Inferior parietal cortex (tissue), 1 donor: ENCODE results near the gene KCTD3.

Experiments
- DNase-seq: peaks from one replicate; pipeline ENCODE4 v3.0.0-alpha.2; 2016; ENCODE audit errors: extremely low spot score

Gene KCTD3

DNA sequence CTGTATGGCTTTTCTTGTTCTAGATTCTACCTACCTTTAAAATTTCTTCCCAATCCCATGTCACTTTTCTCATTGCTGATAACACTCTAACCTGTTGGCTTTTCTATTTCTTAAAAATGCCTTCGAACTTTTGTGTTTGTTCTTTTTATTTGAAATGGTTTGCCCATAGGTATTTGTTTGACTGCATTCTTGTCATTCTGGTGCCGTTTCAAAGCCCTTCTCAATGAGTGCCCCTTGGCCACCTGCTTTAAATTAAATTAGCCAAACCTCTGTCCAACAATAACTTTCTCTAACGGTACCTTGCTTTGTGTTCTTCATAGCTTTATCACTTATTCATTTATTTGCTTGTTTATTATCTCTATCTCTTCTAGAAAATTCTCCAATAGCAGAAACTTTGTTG, 38.9 kb downstream of the KCTD3 start:
- no peak for DNase-seq

DNA sequence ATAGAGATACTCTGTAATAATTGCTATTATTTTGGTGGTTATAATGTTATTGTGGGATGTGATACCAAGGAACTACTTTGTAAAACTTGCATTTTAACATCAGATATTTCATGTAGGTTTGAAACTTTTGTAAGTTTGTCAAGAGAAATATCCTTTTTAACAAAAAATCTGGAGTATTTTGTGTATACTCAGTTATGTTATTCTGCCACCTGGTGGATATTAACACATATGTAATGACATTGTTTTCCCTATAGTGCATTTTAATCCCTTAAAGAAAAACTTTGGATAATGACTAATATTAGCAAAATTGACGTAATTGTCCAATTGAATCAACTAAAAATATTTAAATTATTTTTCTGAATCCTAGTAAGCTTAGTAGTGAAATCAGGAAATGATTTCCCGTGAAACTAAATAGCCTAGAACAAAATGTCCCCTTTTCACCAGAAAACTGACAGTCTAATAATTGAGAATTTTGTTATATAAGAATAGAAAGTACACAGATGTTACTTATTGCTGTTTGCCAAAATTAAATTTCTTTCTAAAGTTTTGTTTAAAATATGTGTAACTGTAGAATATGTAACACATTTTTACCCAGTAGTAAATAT, 39.6 kb downstream of the KCTD3 start:
- peak; percentile 41 for DNase-seq

DNA sequence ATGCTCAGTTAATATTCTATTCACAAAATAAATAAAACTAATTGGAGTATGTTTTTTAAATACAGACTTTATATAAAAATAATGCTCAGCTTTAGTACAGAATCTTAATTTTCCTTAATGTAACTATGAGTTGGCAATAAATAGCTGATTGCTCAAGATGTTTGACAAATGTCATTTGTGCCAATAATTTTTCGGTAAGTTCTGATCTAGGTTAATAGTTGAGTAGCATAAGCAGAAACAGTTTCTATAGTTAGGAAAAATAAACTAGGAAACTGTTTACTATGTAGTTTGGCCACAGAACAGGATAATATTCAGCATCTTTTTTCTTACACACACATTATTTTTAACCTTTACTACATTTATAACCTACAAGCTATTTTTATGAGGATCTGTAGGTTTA, 40.3 kb downstream of the KCTD3 start:
- DNase-seq, result no peak

DNA sequence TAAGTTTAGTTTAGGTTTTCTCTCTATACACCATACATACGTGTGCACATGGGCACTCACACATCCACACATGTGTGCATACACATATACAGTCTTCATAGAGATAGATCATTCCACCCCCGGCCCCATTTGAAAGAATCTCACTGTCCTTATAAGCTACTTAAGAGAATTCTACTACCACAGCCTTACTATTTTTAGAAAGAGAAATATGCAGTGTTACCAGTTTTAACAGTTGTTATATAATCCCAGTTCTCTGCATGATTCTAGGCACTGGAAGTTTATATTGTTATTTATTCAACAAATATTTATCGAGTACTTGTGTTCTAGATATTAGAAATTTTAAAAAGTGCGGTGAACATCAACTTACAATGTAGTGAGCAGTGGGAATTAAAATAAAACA, 41.5 kb downstream of the KCTD3 start:
- DNase-seq, result no peak

DNA sequence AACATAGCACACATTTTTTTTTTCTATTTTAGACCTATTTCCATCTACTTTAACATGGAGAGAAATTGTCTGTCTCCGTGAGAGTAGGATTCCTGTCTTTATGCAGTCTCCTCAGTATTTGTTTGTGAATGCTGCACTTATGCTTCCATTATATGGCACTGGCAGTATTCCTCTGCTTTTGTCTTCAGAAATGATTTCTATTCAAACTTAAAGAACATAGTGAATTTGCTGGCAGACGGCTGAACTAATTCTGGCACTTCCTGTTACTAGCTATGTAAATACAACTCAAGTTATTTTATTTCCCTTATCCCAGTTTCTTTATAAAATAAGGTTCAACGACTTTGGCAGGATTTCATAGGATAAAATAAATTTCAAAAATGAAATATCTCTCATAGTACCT, 45.3 kb downstream of the KCTD3 start:
- no peak for DNase-seq

DNA sequence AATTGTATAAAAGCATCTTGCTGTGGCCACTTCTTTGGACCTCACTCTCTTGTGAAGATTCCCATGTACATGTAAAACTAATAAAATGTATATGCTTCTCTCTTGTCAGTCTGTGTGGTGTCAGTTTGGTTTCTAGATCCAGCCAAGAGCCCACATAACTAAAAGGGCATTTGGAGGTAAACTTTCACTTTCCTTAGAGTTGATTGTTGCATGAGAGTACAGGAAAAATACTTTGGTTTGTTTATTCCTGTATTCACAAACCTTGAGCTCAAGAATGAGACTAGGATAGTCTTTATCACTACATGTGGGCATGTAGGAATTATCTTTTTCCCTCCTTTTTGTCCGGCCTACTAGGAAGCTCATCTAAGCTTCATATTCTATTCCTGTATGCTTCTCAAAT, 50.9 kb downstream of the KCTD3 start:
- DNase-seq, result no peak

DNA sequence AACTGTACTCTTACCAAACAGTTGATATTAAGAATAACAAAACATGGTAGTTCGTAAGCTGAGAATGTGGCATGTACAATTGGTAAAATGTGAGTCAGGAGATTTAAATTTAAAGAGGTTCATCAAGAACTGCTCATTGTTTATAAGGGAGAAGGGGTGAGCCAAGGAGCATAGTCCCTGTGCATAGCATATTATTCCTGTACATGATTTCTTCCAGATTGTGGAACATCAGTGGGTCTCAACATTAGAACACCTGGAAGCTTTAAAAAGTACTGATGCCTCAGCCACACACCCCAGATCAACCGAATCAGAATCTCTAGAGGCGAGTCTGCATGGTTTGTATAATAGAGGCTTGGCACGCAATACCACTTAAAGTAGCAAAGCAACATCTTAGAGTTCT, 56.1 kb downstream of the KCTD3 start:
- no peak for DNase-seq

DNA sequence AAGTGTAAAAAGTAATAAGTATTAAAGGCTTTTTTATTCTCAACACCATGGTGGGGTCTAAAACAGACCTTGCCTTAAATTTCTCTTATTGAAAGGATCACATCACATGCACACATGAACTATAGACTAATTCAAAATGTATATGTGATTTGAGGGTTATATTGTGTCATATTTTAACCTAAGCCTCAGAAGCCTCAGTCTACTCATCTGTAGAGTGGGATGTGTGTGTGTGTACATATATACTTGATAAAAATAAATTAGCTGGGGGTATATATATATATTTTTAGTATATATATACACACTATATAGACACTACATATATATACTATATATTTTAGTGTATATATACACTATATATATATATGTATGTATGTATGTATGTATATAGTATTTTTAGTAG, 58.8 kb downstream of the KCTD3 start:
- DNase-seq, result no peak

DNA sequence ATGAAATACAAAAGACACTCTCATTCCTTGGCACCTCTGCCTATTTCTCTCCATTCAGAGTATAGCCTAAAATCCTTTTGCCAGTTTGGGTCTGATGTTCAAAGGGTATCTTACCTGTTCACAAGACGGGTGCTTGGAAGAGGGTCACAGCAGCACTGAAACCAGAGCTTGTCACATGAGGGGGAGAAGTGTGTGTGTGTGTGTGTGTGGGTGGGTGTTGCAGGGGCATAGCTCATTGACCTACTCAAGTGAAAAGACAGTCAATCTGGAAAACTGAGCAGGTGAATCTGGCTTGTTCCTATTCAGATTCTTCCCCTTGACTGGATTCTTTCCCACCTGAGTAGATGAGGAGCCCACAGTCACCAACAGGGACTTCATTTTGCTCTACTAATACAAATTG, 63.9 kb downstream of the KCTD3 start:
- DNase-seq, result no peak

DNA sequence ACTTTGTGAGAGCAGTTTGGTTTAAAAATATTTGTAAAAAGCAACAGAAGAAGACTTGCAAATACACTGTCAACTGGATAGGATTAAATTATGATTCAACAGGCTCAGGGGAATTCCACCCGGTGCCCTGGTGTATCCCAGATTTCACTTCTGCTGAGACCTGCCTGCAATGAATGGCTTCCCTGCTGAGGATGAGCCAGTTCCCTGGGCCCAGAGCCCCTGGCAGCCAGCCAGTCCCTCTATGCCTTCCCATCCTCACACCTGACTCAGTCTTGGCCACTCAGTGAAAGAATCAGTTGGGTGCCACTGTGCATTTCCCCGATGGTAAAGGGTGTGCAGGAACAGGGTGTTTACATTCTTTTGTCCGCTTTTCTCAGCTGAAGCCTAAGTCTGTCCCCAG, 64.4 kb downstream of the KCTD3 start:
- DNase-seq, result no peak

DNA sequence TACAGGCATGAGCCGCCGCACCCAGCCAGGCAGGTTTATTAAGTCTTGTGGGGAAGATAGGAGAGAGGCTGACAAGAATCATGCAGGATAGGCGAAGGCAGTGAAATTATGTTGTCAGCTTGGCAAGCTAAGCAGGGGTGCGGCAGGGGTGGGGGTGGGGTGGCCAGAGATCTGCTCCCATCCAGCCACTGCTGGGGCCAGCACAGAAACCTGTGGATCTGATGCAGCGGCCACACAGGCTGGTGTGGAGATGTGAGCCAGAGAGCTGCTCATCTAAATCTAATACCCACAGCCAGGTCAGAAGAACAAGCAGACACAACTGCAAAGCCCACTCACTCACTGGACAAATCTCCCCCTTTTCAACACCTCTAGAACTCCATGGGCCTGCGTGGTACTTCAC, 68.7 kb downstream of the KCTD3 start:
- no peak for DNase-seq

DNA sequence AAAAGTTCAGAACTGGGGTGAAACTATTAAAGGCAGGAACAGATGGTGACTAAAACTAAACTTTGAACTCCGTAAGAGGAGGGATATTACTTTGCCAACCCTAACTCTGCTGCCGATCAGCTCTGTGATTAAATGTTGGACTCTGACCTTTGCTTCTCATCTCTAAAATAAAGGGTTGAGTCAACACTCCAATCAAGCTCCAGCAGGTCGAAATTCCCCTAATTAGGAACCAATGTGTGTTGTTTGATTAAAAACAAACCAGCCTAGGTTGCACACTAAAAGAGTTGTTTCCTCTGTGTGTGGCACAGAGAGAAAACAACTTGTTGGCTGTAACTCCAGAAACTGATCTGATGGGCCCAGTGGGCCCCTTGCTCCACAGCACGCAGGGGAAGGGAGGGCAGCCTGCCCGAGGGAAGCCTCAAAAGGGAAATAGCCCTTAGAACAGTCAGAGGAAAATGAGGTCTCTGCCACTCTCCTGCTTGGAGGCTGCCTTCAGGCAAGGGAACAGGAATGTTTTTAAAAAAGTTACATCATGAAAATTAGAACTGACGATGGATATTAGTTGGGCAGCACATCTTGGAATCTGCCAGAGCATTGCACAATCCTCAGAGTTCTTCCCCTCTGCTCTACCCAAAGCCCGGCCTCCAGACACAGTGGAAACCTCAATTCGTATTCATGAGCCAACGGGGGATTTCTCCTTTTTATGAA, 69.3 kb downstream of the KCTD3 start:
- no peak for DNase-seq

DNA sequence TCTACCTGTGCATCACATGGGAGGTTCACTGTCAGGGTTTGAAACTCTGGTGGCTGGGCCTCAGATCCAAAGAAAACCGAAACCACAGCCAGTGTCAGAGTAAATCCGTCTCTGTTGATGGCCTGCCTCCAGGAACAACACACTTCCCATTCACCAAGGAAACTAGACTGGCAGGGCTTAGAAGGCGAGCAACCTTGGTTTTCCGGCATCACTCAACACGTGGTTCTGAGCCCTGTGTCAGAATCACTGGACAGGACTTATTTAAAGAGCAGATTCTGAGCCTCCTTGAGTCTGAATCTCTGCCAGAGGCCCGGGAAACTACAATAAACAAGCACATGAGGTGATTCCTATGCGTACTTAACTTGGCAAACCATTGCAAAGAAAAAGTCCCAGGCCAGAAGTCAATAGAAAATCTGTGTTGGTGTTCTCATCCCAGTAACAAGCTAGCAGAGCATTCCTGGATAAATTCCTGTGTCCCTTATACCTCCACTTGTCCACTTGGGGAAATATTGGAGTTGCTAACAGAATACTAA, 70.0 kb downstream of the KCTD3 start:
- no peak for DNase-seq

DNA sequence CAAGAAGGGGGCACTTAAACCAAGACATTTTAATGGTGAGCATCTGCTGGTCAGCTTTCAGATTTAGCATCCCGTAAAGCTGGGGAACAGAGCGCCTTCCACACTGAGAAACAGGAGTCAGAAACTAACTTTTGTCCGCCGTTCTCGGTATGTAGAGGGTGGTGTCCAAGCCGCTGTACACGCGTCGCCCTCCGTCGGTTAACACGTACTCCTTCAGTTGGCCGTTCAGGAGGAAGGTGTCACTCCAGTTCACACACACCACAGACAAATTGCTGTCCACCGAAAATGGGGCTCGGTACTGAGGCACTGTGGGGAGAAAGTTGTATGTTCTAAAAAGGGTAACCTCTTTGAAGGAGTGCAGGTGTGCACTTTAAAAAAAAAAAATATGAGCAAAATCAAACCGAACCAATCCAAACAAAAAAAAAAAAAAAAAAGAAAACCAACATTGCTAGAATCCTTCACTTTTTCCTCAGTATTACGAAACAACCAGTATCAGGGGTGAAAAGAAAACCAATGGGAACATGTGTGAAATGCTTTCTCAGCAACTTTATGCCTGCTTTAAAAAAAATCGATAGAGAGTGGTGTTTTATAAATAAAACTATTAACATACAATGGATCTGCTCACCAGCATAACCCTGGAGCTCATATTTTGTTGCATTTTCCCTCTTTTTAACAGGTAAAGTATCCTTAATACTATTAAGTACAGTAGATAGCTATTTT, 73.5 kb downstream of the KCTD3 start:
- DNase-seq, result no peak

DNA sequence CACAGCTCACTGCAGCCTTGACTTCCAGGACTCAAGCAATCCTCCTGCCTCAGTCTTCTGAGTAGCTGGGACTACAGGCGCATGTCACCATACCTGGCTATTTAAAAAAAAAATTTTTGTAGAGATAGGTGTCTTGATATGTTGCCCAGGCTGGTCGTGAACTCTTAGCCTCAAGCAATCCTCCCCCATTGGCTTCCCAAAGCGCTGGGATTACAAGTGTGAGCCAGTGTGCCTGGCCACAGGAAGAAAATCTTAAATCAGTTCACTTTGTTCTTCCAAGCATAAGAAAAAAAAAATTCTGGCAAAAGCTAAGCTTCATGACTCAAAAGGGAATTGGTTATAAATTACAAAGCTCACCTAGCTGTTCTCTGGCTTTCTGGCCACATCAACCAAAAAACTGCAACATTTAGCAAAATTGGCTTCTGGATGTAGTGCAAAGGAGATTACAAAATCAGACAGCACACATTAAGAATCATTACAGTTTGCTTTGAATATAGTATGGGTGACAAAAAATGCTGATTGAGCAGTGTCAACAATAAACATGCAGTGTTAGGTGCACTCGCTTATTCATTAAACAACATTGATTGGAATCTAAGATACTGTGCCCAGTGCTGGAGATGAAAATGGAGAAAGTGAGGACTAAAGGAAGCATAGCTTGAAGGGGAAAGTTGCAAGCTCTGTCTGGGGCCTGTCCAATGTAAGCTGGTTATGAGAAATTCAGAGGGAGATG, 76.7 kb downstream of the KCTD3 start:
- DNase-seq, result no peak

DNA sequence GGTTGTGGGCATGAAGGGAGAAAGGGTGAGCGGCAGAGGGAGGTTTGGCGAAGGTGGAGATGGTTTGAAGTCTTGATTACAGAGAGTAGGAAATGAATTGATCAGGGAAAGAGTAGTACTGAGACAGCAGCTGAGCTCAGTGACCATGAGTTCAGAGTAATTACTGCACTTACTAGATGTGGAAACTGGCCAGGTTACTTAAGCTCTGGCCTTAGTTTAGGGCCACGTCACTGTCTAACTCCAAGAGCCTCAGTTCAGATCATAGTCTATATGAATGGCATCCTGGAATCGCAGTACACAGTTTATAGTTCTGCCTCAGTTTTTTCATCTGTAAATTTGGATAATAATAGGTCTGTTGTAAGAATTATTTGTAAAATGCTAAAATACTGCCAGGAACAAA, 78.1 kb downstream of the KCTD3 start:
- no peak for DNase-seq

DNA sequence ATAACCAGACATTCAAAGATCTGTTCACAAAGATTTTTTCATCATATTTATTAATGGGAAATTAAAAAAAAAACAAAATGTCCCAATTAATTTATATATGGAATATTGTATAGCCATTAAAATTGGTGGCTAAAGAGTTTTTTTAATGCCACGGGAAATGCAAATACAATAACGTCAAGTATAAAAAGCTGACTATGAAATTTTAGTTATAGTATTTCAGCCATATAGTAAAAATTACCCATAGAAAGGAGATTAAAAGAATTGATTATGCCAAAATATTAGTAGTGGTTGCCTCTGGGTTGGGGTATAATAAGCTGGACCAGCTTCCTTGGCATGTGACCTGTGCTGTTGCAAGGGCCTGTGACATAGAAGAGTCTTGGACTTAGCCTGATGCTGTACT, 78.8 kb downstream of the KCTD3 start:
- DNase-seq, result no peak

DNA sequence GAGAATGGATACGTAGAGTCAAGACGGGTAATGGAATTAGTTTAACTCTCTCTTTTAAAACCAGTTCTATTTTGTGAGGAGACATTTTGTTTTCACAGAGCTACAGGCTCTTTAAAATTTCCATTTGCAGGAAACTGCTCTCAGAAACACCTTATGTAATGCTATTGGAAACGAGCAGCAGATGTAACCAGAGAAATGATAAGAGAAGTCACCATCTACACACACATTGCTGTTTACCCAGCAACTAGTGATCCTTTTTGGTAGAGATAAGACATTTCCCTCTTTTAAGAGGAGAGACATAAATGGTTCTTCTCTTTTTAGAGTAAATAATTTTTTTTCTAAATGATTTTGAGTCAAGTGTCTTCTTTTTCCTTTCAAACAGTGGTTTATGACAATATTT, 80.6 kb downstream of the KCTD3 start:
- DNase-seq, result no peak

DNA sequence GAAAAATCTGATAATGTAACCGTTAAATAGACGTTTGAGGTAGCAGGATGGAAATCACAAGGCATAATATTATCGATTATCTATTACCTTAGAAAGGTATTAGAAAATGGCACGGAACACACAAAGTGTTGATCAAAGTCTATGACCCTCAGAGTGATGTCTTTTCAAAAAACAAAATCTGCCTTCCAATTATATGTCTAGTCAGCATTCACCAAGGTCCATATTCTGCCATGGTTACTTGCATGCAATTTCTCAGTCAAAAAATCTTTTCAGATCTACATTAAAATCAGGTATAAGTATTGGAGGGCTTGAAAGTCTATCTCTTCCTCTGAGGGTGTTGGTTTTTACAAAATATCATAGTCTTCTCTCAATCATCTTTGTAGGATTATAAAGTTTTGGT, 81.9 kb downstream of the KCTD3 start:
- no peak for DNase-seq

DNA sequence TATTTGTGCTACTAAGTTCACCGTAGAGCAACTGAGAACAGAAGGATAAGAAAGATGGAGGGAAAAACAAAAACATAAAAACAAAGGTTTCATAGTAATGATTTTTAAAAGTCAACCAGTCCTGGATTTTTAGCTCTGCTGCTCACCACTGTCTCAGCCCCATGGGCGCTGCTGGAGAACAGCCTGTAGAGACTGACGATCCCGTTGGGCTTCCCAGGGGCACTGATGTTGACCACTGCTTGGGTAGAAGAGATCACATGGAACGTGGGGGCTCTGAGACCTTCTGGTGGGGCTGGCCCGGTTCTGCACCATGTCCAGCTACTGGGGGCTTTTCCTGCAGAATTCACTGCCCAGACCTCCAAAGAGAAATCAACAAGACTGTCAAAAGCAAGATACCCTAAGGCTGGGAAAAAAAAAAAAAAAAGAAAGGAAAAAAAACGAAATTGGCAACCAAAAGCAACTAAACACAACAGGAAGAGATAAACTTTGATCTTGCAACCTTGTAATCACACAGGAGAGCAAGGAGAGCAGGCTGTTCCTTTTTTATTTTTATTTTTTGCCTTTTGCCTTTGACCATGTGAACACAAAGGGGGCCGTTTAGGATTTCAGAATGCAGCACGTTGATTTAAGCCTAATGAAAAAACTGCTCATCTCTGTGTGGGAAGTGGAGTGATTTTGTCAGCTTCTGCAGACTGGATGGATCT, 83.5 kb downstream of the KCTD3 start:
- DNase-seq, result no peak

DNA sequence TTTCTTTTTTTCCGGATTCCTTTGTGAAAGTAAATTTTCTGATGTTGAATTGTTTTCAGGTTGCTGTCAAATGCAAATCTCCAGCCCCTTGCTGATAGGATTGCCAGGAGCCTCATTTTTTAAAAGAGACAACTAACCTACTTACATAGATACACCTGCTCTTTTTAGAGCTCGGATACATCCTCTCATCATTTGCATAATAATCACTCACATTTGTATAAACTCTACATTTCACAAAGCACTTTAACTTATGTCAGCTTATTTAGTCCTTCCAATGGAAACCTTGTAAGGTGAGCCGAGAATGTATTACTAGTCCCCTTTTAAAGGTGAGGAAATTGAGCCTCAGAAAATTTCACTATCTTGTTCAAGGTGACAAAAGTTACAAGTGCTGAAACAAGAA, 84.8 kb downstream of the KCTD3 start:
- DNase-seq, result no peak

DNA sequence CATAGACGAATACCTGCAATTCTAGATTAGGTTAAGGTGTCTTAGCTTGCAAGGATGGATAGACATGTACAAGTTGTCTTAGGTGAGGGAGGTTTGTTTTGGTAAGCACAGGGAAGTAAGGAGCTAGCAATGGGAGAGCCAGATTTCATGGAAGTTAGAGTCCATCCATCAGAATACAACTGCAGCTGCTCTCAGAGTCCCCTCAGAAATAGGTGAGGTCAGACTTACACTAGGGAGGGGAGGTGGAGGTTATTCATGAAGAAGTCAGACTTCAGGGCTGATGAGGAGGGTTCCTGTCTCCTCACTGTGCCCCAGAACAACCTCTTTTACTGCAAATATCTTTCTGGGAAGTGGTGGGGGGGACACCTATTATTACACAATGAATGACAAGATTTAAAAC, 85.3 kb downstream of the KCTD3 start:
- no peak for DNase-seq
